HG03196 (cell line): Measurements from ENCODE around the gene MICAL3.

Experiments
- ATAC-seq: cut with Tn5 transposase; IDR thresholded peaks from one replicate; pipeline ENCODE4 v1.9.1; 2021; ENCODE audit not compliant: unreplicated experiment

The MICAL3 gene

DNA sequence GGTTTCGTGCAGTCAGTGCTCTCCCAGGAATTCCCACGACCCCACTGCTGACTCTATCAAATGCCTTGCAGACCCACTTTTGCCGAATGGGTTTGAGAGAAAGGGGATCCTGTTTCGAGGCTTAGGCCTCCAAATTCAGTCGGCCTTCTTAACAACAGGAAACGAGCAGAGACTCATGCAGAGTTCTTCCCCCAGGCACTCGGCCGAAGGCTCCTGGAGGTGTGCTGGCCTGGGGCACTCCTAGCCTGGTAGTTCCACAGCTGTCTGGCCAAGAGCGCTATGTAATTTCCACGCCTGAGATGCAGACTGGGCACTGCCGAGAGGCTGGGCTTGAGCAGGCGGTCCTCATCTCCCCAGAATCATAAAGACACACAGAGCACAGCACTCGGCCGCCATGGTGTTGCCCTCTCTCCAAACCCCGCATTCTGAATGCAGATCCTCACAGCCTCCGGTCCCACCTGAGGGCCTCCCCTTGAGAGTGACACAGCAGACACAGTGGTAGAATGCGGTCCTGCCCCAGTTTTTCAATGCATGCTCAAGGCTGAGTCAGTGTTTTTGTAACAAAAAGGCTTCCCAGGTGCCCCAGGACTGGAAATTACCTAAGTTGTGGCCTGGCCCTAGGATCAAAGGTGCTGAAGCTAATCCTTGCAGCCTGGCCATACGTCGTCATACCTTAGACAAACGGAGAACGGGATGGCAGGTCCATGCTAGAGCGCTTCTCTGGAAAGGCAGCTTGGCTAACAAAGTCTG, 219.9 kb downstream of the MICAL3 start:
- no peak for ATAC-seq

DNA sequence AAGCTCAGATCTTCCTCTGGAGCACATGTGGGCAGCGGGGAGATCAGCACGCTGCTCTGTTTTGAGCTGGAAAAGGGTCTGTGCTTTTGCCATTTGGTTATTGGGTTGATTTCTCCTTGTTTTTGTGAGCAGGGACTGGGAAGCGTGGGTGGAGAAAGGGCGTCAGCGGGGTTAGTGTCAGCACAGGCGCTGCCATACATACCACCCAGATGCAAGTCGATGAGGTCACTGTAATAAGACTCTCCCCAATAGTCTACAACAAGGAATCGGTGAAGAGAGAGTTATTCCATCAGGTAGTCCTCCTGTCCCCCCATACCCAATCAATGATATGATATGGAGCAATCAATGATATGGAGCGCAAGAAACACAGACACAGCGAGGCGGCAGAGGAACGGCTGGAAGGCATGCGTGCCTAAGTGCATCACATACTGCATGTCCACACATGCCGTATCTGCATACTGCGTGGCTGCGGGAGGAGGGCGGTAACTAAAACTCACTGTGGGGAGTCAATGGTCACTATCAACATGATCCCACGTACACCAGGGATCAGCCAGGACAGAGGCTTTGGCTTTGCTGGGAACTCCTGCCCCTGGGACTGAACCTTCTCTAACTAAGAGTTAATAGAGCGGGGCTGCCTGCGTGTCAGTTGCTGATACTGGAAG, 220.6 kb downstream of the MICAL3 start:
- no peak for ATAC-seq

- no peak for ATAC-seq
These were observed 221.5 kb downstream of the MICAL3 start for GRCh38 chr22:17802822-17803221.

- no peak for ATAC-seq
These were observed 221.9 kb downstream of the MICAL3 start for GRCh38 chr22:17802411-17802810.

GRCh38 chr22:17797721-17798559, 226.4 kb downstream of the MICAL3 start:
- ATAC-seq, result no peak

- no peak for ATAC-seq
These were observed 227.7 kb downstream of the MICAL3 start for GRCh38 chr22:17796695-17797094.

DNA sequence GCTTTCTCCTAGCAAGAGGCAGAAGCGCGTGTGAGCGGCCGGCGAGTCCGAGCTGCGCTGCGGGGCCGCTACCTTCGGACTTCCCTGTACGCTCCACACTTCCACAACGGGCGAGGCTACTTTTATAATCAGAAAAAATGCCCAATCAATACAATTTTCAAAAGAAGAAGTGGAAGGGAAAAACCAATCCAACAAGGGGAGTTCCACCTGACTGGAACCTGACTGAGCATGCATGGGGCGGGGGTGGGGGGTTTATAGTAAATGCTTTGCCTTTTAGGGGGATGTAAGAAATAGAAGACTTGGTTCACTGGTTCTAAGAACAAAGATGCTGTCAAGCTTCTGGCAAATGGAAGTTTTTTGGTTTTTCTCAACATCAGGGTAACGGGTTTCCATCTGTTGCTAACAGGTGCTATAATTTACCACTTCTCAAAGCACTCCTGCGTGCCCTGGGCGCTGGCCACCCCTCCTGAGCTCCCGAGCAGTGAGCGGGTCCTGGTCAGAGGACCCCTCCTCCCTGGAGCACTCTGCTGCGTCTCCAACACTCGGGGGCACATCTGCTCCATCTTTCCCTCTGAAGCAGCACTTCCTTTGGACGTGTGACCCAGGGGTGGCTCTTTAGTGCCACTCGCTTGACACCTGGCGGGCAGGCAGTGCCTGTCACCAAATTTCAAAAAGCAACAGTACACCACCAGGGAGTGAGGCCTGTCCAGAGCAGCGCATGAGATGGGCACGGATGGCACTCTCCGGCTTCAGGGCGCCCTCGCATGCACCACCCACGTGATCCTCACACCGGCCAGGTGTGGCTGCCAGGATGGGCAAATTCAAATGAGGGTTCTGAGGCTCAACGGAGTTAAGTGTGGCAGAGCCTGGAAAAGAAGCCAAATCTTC, 228.5 kb downstream of the MICAL3 start:
- no peak for ATAC-seq

DNA sequence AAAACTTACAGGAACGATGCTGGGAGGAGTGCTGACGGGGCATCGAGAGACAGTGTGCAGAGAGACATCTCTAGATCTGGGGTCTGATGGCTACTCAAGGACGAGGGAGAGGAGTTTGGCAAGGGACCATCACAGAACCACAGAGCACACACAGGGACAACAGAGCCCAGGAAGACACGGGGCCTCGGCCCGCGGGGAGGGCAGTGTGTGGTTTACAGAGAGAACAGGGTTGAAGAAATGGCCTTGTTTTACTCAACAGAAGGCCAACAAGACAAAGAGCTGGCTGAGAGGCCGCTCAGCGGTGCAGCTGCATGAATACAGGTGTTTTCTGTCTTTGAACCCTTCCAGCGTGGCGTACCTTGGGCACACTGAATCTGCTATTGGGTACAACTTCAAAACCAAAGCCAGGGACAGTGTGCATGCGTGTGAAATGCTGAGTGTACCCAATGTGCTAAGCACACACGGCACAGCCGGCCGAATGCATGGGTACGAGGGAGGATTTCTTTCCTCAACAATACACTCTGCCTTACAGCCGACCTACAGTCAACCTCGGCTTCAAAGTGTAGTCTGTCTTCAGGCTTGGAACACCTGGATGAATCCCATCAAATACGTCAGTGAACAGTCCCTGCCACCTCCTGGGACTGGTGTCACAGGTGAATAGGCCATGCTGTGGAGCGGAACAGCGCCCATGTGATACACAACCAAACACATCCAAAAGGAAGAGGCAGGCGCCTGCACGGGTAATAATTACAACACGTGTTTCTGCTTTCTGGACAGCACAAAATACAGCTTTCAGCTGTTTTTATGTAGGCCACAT, 229.4 kb downstream of the MICAL3 start:
- ATAC-seq, result no peak

DNA sequence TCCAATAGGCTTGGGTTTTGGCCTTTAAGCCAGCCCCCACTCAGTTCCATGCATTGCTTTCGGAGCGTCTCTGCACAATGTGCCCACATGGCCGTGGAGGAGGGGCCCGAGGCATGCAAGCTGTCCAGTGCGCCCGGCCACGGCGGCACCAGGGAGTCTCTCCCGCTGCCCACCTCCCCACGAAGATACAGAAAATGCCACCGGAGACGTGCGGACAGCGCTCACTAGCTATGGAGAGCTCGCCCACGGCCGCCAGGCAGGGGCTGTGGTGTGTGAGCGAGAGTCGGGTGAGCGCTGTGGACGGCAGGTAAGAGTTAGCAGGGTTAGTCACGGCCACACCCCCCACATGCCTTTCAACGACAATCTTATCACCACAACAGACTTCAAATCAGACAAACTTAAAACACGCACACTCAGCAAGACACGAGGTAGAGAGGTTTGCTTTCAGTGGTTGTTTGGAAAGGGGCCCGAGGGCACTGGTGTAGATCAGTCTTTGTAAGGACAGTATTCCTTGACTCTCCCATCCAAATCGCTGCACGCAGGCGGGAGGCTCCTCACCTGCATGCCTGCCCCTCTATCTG, 231.4 kb downstream of the MICAL3 start:
- no peak for ATAC-seq

- ATAC-seq, result no peak
These were observed 232.1 kb downstream of the MICAL3 start for GRCh38 chr22:17792299-17792698.

DNA sequence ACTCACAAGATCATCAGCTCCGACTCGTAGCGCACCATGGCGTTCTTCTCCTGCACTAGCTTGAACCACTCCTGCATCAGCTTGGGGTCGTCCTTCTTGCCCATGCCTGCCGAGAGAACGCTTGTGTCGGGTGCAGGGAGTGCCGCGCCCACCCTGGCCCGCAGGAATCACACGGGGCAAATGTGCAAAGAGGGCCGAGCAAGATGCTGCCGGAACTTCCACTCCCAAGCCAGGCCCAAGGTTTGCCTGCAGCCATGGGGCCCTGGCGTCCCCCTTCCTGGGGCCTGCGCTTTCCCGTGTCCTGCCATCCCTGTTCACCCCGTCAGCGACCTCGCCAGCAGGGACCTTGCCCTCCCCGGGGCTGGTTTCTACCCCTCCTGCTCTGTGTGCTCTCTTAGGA, 233.2 kb downstream of the MICAL3 start:
- ATAC-seq, result no peak

DNA sequence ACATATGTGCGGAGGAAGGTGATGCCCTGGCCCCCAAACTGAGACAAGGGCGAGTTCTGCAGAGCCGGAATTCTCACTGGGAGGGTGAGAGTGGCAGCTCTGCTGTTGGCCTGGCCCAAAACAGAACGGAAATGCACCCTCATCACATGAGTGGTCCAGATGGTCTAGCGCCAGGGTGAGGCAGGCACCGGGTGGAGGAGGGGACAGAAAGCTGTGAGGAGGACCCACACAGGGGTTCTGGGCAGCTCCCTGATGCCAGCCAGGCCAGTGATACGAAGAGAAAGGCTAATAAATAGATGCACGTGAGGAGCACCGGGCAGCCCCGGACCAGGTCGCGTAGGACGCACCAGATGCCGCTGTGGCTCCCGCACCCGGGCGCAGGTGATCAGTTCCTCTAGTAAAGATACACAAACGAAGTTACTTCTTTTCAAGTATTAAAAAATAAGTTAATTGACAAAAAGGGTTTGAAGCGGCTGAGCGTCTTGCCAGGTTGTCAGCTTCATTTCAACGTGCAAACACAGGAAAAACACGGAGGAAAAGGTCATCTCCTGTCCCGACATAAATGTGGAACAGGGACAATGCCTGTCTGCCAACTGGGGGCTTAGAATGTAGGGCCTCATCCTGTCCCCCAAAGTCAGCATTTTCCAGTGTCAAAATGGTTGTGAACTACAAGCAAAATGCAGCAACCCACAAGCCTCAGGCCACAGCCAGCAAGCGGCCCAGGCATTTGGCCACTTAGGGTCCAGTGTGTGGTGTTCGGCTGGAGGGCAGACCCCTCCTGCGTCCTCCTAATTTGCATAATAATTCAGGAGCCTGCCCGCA, 234.8 kb downstream of the MICAL3 start:
- ATAC-seq, result no peak

DNA sequence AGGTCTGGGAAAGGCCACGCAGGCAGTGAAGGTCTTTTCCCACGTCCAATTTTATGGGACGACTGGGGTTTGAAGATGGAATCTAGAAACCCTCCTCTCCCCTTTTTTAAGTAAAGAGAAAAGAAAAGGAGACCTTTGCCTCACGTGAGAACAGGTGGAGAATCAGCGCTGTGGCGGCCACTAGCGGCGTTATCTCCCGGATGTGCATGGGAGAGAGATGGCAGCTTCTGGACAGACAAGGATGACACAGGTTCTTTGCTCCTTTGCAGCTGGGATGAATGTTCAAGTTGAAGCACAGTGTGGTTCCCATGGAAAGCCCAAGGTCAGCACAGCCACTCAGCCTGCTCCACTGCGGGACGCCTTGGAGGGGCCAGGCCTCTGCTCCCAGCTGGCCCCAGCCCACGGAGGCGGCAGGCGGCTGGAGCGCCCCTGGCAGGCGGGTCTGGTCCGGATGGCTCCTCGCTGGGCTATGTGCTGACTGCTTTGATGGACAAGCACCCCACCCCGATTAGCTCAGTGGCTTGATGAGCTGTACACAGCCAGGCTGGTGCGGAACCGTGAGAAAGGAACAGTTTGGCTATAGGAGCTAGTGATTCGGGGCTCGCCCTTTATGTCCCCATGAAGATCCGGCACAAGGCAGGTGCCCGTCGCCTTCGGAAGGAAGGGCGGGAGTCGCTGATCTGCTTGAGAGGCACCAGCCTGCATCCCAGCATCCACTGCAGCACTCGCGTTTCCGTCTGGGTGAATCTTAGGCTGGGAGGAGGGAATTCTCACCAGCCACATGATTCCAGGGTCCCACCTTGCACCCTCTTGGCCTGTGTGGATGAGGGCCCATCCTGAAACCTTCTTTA, 235.6 kb downstream of the MICAL3 start:
- no peak for ATAC-seq

GRCh38 chr22:17787716-17788330, 236.5 kb downstream of the MICAL3 start:
- no peak for ATAC-seq

DNA sequence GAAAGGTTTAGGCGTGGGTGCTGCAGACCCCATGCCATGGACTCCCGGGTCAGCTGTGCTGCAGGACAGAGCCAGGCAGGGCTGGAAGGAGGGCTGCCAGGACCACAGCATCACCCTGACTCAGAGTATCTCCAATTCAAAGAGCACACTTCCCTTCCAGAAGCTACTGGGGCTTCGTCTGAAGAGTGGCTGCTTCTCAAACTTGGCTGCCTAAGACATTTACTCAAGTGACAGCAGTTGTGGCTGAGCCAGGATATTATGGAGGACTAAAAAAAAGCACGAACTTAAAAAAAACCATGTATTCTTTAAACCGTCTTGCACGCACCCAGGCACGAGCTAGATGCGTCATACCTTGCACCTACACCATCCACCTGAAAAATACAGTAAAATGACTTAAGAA, 237.1 kb downstream of the MICAL3 start:
- ATAC-seq, result no peak

DNA sequence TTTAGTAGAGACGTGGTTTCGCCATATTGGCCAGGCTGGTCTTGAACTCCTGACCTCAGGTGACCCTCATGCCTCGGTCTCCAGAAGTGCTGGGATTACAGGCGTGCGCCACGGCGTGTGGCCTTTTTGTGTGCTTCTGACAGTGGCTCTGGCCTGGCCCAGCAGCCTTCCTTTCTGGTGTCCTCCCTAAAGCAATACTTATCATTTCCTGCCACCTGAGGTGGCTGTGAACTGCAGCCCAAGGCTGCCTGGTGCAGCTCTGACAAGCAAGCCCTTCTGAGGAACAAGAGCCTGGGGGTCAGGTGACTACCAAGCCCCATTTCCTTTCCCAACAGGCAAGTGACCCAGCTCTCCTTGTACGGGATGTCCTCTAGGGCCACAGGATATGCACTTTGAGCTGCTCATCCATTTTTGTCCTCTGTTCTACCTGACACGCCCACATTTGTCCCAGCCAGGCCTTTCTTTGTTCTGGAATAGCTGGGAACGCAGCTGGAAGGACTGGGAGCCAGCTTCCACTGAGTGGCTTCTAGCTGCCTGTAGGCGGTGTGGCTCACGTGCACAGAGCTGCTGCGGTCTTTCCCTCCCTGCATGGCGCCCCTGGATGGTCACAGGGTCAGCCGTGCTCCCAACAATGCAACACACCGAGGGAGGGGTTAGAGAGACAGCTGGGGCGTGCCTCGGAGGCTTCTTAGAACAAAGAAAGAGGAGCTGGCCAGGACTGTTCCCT, 237.8 kb downstream of the MICAL3 start:
- no peak for ATAC-seq
